NCI-H2107 treated with DMSO at 0.1 percent for 48 hours (cell line): Measurements from ENCODE around the gene GCSH.
"Not testable (repeated sequence)": the region's sequence is repeated elsewhere in the genome, so short reads cannot be mapped to it uniquely, and the experiment has no call there.

Source experiments
- DNase-seq: peaks from one replicate; lab custom pipeline; 2025; ENCODE audit not compliant: unreplicated experiment; lab: John Stamatoyannopoulos, UW

GCSH gene

GRCh38 chr16:81095953-81096714 is at the start of gene GCSH:
TSS of gene GCSH (minus strand) at chr16:81096395. CDS start at chr16:81096278, 117 bp downstream.
- peak; percentile 93 for DNase-seq

DNA sequence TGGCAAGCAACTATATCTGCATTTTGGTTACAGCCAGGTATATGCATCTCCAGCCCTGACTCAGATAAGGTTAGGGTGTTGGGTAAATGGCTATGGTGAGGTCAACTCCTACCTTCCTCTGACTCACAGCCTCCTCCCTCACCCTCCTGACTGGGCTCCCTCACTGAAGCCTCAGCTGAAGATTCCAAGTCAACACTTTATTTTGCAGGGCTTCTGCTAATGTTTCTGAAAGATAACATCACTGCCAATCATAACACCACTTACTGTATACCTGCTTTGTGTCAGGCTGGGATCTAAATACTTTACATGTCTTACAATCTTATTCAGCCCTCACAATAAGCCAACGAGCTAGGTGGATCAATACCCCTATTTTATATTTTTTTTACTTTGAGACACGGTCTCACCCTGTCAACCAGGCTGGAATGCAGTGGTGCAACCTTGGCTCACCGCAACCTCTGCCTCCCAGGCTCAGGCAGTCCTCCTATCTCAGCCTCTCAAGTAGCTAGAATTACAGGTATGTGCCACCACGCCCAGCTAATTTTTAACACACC is 47.8 kb upstream of the GCSH start:
- no peak for DNase-seq

DNA sequence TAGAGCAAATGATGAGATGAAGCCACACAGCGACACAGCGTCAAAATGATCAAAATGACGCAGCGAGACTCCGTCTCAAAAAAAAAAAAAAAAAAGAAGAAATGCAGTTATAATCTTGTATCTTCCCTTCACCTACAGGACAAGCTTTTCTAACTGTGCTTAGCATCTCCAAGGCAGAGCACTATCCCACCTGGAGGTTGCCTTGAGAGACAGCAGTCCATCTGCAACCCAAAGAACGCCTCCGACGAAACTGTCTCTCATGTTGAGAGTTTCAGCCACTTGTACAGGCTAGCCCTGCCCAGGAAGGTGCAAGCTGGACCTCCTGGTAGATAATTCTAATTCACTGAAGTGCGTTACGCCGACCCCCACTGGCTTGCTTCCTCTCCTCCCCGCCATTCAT is 46.7 kb upstream of the GCSH start:
- DNase-seq = no peak

DNA sequence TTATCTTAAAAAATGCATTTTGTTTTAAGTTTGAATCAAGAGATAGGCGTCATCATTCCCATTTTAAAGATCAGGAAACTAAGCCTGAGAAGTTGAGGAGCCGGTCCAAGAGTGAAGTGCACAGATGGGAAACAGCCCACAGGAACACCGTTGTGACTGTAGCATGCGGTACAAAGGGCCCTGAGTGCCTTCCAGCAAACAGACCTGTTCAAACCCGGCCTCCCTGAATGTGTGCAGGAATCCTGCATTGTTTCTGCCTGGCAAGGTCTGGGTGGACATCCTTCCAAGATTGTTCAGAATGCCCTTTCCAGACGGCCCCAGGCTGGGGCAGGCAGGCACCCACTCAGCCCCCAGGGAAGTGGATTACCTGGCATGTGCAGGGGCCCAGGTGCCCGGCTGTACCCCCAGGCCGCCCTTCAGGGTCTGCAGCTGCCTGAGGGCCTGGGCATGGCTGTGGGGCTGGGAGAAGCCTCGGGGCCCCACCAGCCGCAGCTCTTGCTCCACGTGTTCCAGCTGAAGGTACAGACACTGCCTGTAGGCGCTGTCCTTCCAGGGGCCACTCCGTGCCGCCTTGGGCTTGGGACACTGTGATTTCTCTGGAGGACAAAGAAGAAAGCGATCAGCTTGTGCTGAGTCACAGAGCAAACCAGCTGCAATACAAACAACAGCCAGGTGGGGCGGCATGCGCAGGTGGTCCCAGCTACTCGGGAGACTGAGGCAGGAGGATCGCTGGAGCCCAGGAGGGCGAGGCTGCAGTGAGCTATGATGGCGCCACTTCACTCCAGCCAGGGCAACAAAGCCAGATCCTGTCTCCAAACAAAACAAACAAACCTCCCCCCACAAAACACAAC is 45.0 kb upstream of the GCSH start:
- no peak for DNase-seq

DNA sequence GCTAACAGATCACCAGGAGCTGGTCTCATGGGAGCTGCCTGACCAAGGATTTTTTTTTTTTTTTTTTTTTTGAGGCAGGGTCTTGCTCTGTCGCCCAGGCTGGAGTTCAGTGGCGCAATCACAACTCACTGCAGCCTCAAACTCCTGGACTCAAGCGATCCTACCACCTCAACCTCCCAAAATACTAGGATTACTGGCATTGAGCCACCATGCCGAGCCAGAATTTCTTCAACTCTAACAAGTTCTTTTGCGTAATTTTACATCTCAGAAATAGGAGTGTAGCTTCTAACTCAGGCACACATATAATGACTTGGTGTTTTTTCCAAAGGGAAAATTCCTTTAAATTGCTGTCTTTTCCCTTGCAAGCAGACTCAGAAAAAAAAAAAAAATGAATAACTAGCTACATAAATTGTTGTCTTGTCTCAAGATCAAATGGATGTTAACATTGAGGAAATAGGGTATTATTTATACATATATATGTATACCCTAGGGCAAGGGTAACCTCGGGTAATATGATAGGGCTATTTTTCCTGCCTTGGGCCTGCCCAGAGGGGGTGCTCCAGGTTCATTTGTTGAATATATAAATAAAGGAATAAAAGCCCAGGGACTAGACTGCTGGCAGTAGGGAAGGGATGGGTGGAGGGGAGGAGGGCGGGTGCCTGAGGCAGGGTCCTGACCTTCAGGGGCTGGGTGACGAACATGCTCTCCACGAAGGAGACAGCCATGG is 42.8 kb upstream of the GCSH start:
- no peak for DNase-seq

DNA sequence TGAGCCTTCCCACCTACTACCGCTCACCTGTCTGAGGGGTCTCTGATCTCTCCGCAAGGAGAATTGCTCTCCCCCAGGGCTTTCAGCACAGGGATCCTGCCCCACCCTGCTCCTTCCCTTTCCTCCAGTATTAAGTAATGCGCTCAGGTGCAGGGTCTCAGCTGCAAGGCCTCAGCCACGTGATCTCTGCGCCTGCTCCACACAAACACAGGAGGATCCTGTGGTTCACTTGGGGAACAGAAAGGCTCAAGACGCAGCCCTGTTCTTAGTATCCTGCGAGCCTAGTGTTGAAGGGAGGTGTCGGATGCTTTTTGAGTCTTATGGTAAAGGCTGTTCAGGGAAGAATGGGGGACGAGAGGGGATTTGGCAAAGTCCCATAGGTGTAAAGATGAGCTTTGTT is 41.6 kb upstream of the GCSH start:
- DNase-seq = no peak

GRCh38 chr16:81136390-81137335 is 40.5 kb upstream of the GCSH start:
- DNase-seq = no peak

- no peak for DNase-seq
These were observed 33.9 kb upstream of the GCSH start for GRCh38 chr16:81130126-81130525.

GRCh38 chr16:81128726-81129524 is 32.7 kb upstream of the GCSH start:
- no peak for DNase-seq

- DNase-seq = no peak
These were observed 30.9 kb upstream of the GCSH start for GRCh38 chr16:81127051-81127450.

- DNase-seq = no peak
These were observed 27.1 kb upstream of the GCSH start for GRCh38 chr16:81123092-81123852.

GRCh38 chr16:81121474-81121990 is 25.3 kb upstream of the GCSH start:
- no peak for DNase-seq

- DNase-seq = no peak
These were observed 21.2 kb upstream of the GCSH start for GRCh38 chr16:81117436-81117835.

- DNase-seq = no peak
These were observed 20.1 kb upstream of the GCSH start for GRCh38 chr16:81116285-81116684.

DNA sequence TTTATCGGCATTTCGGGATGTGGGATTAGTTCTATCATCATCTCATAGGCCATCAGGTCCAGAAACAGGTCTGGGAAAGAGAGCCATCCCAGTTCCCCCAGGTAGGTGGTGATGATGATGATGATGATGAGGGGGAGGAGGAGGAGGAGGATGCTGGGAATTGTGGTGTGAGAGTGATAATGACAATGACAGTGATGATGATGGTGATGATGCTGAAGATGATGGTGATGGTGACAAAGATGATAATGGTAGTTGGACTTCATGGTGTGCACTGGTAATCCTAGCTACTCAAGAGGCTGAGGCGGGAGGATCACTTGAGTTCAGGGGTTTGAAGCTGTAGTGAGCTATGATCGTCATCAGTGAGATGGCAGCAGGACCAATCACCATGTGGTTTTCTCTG is 16.3 kb upstream of the GCSH start:
- no peak for DNase-seq

- not testable (repeated sequence) for DNase-seq
These were observed 13.1 kb upstream of the GCSH start for GRCh38 chr16:81109274-81109673.

GRCh38 chr16:81107511-81107910 is 11.3 kb upstream of the GCSH start:
- DNase-seq = no peak

DNA sequence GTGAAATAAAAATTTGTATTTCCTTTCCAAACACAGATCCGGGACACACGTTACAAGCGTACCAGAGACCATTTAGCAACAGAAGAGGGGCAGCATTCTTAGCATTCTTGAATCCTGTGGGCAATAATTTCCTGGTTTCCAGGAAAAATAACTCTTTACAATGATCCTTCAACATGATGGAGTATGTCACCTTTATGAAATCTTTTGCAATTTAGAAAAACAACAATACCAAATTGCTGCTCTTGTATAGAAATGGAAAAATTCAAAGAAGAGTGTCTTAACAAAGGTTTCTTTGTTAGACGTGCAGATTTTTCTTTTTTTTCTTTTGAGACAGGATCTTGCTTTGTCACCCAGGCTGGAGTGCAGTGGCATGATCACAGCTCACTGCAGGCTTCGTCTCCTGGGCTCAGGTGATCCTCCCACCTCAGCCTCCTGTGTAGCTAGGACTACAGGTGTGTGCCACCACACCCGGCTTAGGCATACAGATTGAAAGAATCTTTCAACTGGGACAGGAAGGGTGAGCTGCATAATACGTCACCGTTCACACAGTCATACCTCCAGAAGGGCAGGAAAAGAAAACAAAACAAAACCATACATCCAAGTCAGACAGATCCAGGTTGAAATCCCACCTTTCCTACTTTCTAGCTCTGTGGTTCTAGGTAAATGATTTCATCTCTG is 10.8 kb upstream of the GCSH start:
- DNase-seq = no peak
